Progenitor cell of endocrine pancreas (in vitro differentiated cells): Measurements from ENCODE around the gene DLGAP1. TPM values are rescaled to one million over a fixed set of nuclear protein-coding genes. Genes with fewer than 3 reads are reported as not detected.

Source experiments
- DNase-seq: peaks from one replicate; pipeline ENCODE4 v3.0.0; 2021; ENCODE audit warnings: low spot score; ENCODE audit not compliant: unreplicated experiment
- H3K27ac Mint-ChIP-seq: 2 replicates; pipeline ENCODE4 v1.8.0; 2021; ENCODE audit warnings: mild to moderate bottlenecking, moderate library complexity, mixed read lengths
- H3K27me3 Mint-ChIP-seq: 2 replicates; pipeline ENCODE4 v1.8.0; 2021; ENCODE audit warnings: mixed read lengths
- H3K36me3 Mint-ChIP-seq: 2 replicates; pipeline ENCODE4 v1.8.0; 2022; ENCODE audit warnings: mixed read lengths; ENCODE audit not compliant: insufficient read depth
- H3K4me1 Mint-ChIP-seq: 2 replicates; pipeline ENCODE4 v1.8.0; 2021; ENCODE audit warnings: low read depth, mixed read lengths
- H3K4me3 Mint-ChIP-seq: 2 replicates; pipeline ENCODE4 v1.8.0; 2021; ENCODE audit warnings: low read depth, mild to moderate bottlenecking, moderate library complexity, mixed read lengths
- H3K9me3 Mint-ChIP-seq: 2 replicates; pipeline ENCODE4 v1.8.0; 2021; ENCODE audit warnings: low read depth, mixed read lengths
- CTCF ChIP-seq: fragments of 200-600 bp; sonication (generic); IDR thresholded peaks from one replicate; pipeline ENCODE4 v1.5.0; 2021; ENCODE audit warnings: antibody characterized with exemption, mild to moderate bottlenecking; ENCODE audit not compliant: unreplicated experiment
- total RNA-seq: library from RNA; stranded (reverse); gene quantifications from 2 replicates; pipeline ENCODE4 v1.2.1, GENCODE V29; 2021

The DLGAP1 gene
- total RNA-seq, 1 donor from 2014 or later, result 16.7 TPM

GRCh38 chr18:4438938-4439337 lies 16.2 kb downstream of the DLGAP1 start:
- TF ChIP-seq CTCF, result no peak
- no peak for DNase-seq

GRCh38 chr18:4433717-4434116 lies 21.4 kb downstream of the DLGAP1 start:
- H3K27me3 Mint-ChIP-seq, result no peaks in the 10 kb centered on the region
- TF ChIP-seq CTCF, result no peak
- H3K4me1 Mint-ChIP-seq, result peaks cover 3% of the 10 kb centered on the region
- no peak overlapping the region for H3K4me3 Mint-ChIP-seq
- H3K27ac Mint-ChIP-seq, result no peak overlapping the region
- no peaks in the 10 kb centered on the region for H3K9me3 Mint-ChIP-seq
- no peak for DNase-seq
- H3K36me3 Mint-ChIP-seq, result peaks cover 2% of the 10 kb centered on the region

More at GRCh38 chr18:4438938-4439337, 16.2 kb downstream of the DLGAP1 start:
- no peak overlapping the region for H3K4me3 Mint-ChIP-seq
- H3K27ac Mint-ChIP-seq, result no peak overlapping the region
- H3K4me1 Mint-ChIP-seq, result peaks cover 6% of the 10 kb centered on the region
- H3K27me3 Mint-ChIP-seq, result no peaks in the 10 kb centered on the region
- no peaks in the 10 kb centered on the region for H3K36me3 Mint-ChIP-seq
- H3K9me3 Mint-ChIP-seq, result no peaks in the 10 kb centered on the region

GRCh38 chr18:4430836-4431235 lies 24.3 kb downstream of the DLGAP1 start:
- H3K4me1 Mint-ChIP-seq, result peaks cover 2% of the 10 kb centered on the region
- no peak for TF ChIP-seq CTCF
- H3K9me3 Mint-ChIP-seq, result no peaks in the 10 kb centered on the region
- H3K27me3 Mint-ChIP-seq, result no peaks in the 10 kb centered on the region
- no peak for DNase-seq
- H3K36me3 Mint-ChIP-seq, result peaks cover 2% of the 10 kb centered on the region
- no peak overlapping the region for H3K4me3 Mint-ChIP-seq
- H3K27ac Mint-ChIP-seq, result no peak overlapping the region

- H3K4me1 Mint-ChIP-seq, result no peaks in the 10 kb centered on the region
- no peak overlapping the region for H3K4me3 Mint-ChIP-seq
- no peak for TF ChIP-seq CTCF
- H3K27ac Mint-ChIP-seq, result no peak overlapping the region
- DNase-seq, result no peak
- peaks cover 9% of the 10 kb centered on the region for H3K36me3 Mint-ChIP-seq
- no peaks in the 10 kb centered on the region for H3K27me3 Mint-ChIP-seq
- H3K9me3 Mint-ChIP-seq, result peaks cover 22% of the 10 kb centered on the region
Observed at GRCh38 chr18:4417714-4418113, 37.4 kb downstream of the DLGAP1 start.

GRCh38 chr18:4416976-4417375 lies 38.1 kb downstream of the DLGAP1 start:
- Mint-ChIP-seq H3K27ac (no peak overlapping the region), H3K4me1 (no peaks in the 10 kb centered on the region), H3K9me3 (peaks cover 22% of the 10 kb centered on the region), H3K4me3 (no peak overlapping the region), H3K27me3 (no peaks in the 10 kb centered on the region), H3K36me3 (peaks cover 9% of the 10 kb centered on the region)
- TF ChIP-seq CTCF, result no peak
- DNase-seq, result no peak
